Osteocyte (in vitro differentiated cells): ENCODE data around the gene NID1. TPM values are rescaled to one million over a fixed set of nuclear protein-coding genes. Genes with fewer than 3 reads are reported as not detected.

Source experiments
- DNase-seq: peaks from one replicate; pipeline ENCODE4 v3.0.0; 2021; ENCODE audit warnings: mixed read lengths; ENCODE audit not compliant: unreplicated experiment; ENCODE audit errors: extremely low spot score
- H3K27ac Mint-ChIP-seq: one replicate; pipeline ENCODE4 v1.8.0; 2021; ENCODE audit warnings: mild to moderate bottlenecking, mixed read lengths; ENCODE audit not compliant: unreplicated experiment
- H3K27me3 Mint-ChIP-seq: one replicate; pipeline ENCODE4 v1.8.0; 2021; ENCODE audit warnings: mixed read lengths; ENCODE audit not compliant: unreplicated experiment
- H3K36me3 Mint-ChIP-seq: one replicate; pipeline ENCODE4 v1.8.0; 2021; ENCODE audit warnings: mixed read lengths; ENCODE audit not compliant: unreplicated experiment
- H3K4me1 Mint-ChIP-seq: one replicate; pipeline ENCODE4 v1.8.0; 2021; ENCODE audit warnings: mixed read lengths; ENCODE audit not compliant: unreplicated experiment
- H3K4me3 Mint-ChIP-seq: one replicate; pipeline ENCODE4 v1.8.0; 2021; ENCODE audit warnings: mild to moderate bottlenecking, moderate library complexity, mixed read lengths; ENCODE audit not compliant: unreplicated experiment
- H3K9me3 Mint-ChIP-seq: one replicate; pipeline ENCODE4 v1.8.0; 2021; ENCODE audit warnings: mixed read lengths; ENCODE audit not compliant: unreplicated experiment
- total RNA-seq: library from RNA; stranded (reverse); gene quantifications from 2 replicates; pipeline ENCODE4 v1.2.1, GENCODE V29; 2021
- TF ChIP-seq, protein P1 (sequence below): fragments of 200-600 bp; sonication (generic); IDR thresholded peaks from 2 replicates; pipeline ENCODE4 v1.5.0; 2021; ENCODE audit warnings: antibody characterized with exemption, mild to moderate bottlenecking, moderate library complexity

Gene NID1
- total RNA-seq, 1 donor from 2014 or later: 142 TPM

- H3K4me1 Mint-ChIP-seq: peaks cover 21% of the 10 kb centered on the region
- H3K9me3 Mint-ChIP-seq: no peaks in the 10 kb centered on the region
- no peak overlapping the region for H3K4me3 Mint-ChIP-seq
- TF ChIP-seq, protein P1, sequence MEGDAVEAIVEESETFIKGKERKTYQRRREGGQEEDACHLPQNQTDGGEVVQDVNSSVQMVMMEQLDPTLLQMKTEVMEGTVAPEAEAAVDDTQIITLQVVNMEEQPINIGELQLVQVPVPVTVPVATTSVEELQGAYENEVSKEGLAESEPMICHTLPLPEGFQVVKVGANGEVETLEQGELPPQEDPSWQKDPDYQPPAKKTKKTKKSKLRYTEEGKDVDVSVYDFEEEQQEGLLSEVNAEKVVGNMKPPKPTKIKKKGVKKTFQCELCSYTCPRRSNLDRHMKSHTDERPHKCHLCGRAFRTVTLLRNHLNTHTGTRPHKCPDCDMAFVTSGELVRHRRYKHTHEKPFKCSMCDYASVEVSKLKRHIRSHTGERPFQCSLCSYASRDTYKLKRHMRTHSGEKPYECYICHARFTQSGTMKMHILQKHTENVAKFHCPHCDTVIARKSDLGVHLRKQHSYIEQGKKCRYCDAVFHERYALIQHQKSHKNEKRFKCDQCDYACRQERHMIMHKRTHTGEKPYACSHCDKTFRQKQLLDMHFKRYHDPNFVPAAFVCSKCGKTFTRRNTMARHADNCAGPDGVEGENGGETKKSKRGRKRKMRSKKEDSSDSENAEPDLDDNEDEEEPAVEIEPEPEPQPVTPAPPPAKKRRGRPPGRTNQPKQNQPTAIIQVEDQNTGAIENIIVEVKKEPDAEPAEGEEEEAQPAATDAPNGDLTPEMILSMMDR: no peak
- DNase-seq: no peak
- peaks cover 36% of the 10 kb centered on the region for H3K36me3 Mint-ChIP-seq
- H3K27me3 Mint-ChIP-seq: no peaks in the 10 kb centered on the region
- no peak overlapping the region for H3K27ac Mint-ChIP-seq
These were observed 31.6 kb downstream of the NID1 start for GRCh38 chr1:236033336-236033735.

GRCh38 chr1:236030534-236030933, 34.4 kb downstream of the NID1 start:
- Mint-ChIP-seq H3K27ac (no peak overlapping the region), H3K36me3 (peaks cover 43% of the 10 kb centered on the region), H3K4me1 (peaks cover 9% of the 10 kb centered on the region), H3K9me3 (no peaks in the 10 kb centered on the region), H3K27me3 (no peaks in the 10 kb centered on the region), H3K4me3 (no peak overlapping the region)
- TF ChIP-seq, protein P1: no peak
- no peak for DNase-seq

DNA sequence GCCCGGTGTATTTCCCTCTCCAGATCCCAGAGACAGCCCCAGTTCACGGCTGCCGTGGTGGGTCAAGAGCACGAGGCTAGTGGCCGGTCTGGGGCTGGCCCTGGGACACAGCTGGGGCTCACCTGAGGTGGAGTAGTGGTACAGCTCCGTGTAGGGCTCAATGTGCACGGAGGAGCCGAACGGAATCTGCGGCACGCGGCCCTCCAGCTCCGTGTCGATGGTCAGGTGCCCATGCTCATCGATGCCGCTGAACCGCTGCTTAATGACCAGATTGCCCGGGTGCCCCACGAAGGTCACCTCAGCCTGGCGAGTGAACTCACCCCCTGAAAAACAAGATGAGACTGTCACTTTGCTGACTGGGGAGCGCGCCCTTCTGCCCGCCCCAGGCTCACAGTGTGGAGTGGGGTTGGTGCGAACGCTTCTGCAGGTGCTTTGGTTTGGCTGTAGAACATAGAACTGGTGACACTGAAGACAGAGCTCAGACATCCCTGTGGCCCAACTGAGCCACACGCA, 35.4 kb downstream of the NID1 start:
- H3K27me3 Mint-ChIP-seq: no peaks in the 10 kb centered on the region
- TF ChIP-seq, protein P1: no peak
- peaks cover 44% of the 10 kb centered on the region for H3K36me3 Mint-ChIP-seq
- H3K4me1 Mint-ChIP-seq: peaks cover 8% of the 10 kb centered on the region
- no peaks in the 10 kb centered on the region for H3K9me3 Mint-ChIP-seq
- H3K4me3 Mint-ChIP-seq: no peak overlapping the region
- DNase-seq: no peak
- H3K27ac Mint-ChIP-seq: no peak overlapping the region

DNA sequence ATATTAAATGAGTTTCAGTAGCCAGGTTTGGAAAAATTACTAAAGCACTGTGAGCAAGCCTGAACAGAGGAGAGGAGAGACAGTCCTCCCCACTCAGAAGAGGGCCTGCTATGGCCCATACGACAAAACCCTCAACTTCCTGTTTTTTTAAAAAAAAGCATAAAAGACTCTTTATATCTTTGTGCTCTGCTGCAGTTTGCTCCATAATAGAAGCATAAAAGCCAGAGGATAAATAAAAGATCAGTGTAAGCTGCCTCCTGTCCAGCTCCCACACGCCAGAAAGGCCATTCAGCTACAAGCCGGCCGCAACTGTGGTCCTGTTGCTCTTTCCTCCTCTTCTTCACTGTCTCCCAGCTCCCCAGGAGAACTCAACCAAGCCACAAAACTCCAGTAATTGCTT, 37.8 kb downstream of the NID1 start:
- H3K4me1 Mint-ChIP-seq: peaks cover 8% of the 10 kb centered on the region
- DNase-seq: no peak
- H3K9me3 Mint-ChIP-seq: no peaks in the 10 kb centered on the region
- H3K27ac Mint-ChIP-seq: no peak overlapping the region
- TF ChIP-seq, protein P1: no peak
- no peak overlapping the region for H3K4me3 Mint-ChIP-seq
- no peaks in the 10 kb centered on the region for H3K27me3 Mint-ChIP-seq
- H3K36me3 Mint-ChIP-seq: peaks cover 50% of the 10 kb centered on the region

GRCh38 chr1:236025836-236026235, 39.1 kb downstream of the NID1 start:
- peaks cover 8% of the 10 kb centered on the region for H3K4me1 Mint-ChIP-seq
- TF ChIP-seq, protein P1: no peak
- H3K27ac Mint-ChIP-seq: no peak overlapping the region
- H3K4me3 Mint-ChIP-seq: no peak overlapping the region
- no peak for DNase-seq
- H3K36me3 Mint-ChIP-seq: peaks cover 54% of the 10 kb centered on the region
- H3K27me3 Mint-ChIP-seq: no peaks in the 10 kb centered on the region
- H3K9me3 Mint-ChIP-seq: no peaks in the 10 kb centered on the region
